Caco-2 (cell line): ENCODE measurements around the gene LMX1A. TPM values are rescaled to one million over a fixed set of nuclear protein-coding genes. Genes with fewer than 3 reads are reported as not detected.

ENCODE experiments used
- BruUV-seq: library from RNA; stranded (reverse); fragments of 400-500 nt; replicated peaks from 2 replicates; lab custom pipeline; 2021; lab: Mats Ljungman, UMichigan
- CTCF ChIA-PET: fragments of 300-600 bp; sonication (Branson Sonifier 250); formaldehyde crosslinking; loops from one replicate; lab custom pipeline; 2022; ENCODE audit warnings: antibody characterized with exemption; lab: Charles Lee
- POLR2A ChIA-PET: fragments of 300-600 bp; sonication (Branson Sonifier 250); formaldehyde crosslinking; loops from one replicate; lab custom pipeline; 2022; ENCODE audit warnings: antibody characterized with exemption; lab: Charles Lee
- DNase-seq, 2 experiments: peaks; one replicate each; pipeline versions ENCODE4 v3.0.0 to v3.0.0-alpha.2; 2020 to 2022
- H3K27me3 ChIP-seq: replicated peaks from 2 replicates; pipeline ENCODE4 v1.6.0; 2011; ENCODE audit warnings: low read length; ENCODE audit not compliant: control insufficient read depth, insufficient read depth
- H3K36me3 ChIP-seq: 2 replicates; pipeline ENCODE4 v1.5.1; 2011; ENCODE audit warnings: low read length; ENCODE audit not compliant: control insufficient read depth, insufficient read depth
- H3K4me1 ChIP-seq: fragments of 250-450 bp; sonication (Bioruptor Pico); 2 replicates; pipeline ENCODE4 v1.5.1; 2020; ENCODE audit warnings: mild to moderate bottlenecking
- H3K4me3 ChIP-seq: 2 replicates; pipeline ENCODE4 v1.5.1; 2011; ENCODE audit warnings: low read depth, mild to moderate bottlenecking, control low read depth, low read length
- H3K9me3 ChIP-seq: fragments of 250-450 bp; sonication (Bioruptor Pico); 2 replicates; pipeline ENCODE4 v1.5.1; 2020; ENCODE audit warnings: mild to moderate bottlenecking, moderate library complexity
- H3K27ac Mint-ChIP-seq: one replicate; pipeline ENCODE4 v1.8.0; 2022; ENCODE audit warnings: mixed read lengths; ENCODE audit not compliant: unreplicated experiment
- H3K27me3 Mint-ChIP-seq: one replicate; pipeline ENCODE4 v1.8.0; 2022; ENCODE audit warnings: mixed read lengths; ENCODE audit not compliant: insufficient read depth, unreplicated experiment
- H3K36me3 Mint-ChIP-seq: one replicate; pipeline ENCODE4 v1.8.0; 2022; ENCODE audit warnings: mild to moderate bottlenecking, mixed read lengths; ENCODE audit not compliant: insufficient read depth, unreplicated experiment
- H3K4me1 Mint-ChIP-seq: one replicate; pipeline ENCODE4 v1.8.0; 2022; ENCODE audit warnings: low read depth, mixed read lengths; ENCODE audit not compliant: unreplicated experiment
- H3K4me3 Mint-ChIP-seq: one replicate; pipeline ENCODE4 v1.8.0; 2022; ENCODE audit warnings: mild to moderate bottlenecking, moderate library complexity, mixed read lengths; ENCODE audit not compliant: unreplicated experiment
- H3K9me3 Mint-ChIP-seq: one replicate; pipeline ENCODE4 v1.8.0; 2022; ENCODE audit warnings: mixed read lengths; ENCODE audit not compliant: unreplicated experiment
- CTCF ChIP-seq, 2 experiments: fragments of 200-600 bp in 1 of 2; IDR thresholded peaks; 1 replicate in 1 of 2; 2 replicates in 1 of 2; pipeline versions ENCODE4 v1.5.1 to v1.8.0; 2011 to 2022; ENCODE audit warnings: antibody characterized with exemption in 1 of 2, control low read depth in 1 of 2, inconsistent platforms in 1 of 2, low read depth in 1 of 2, low read length in 1 of 2, mild to moderate bottlenecking in 1 of 2, moderate library complexity in 1 of 2; ENCODE audit not compliant: insufficient read depth in 1 of 2, severe bottlenecking in 1 of 2, unreplicated experiment in 1 of 2
- intact Hi-C: fragments of 100-400 bp; cut with micrococcal nuclease; formaldehyde crosslinking; loops from one replicate; pipeline ENCODE4 v1.10.0; 2022; ENCODE audit not compliant: unreplicated experiment
- total RNA-seq: library from RNA; stranded (reverse); gene quantifications from 2 replicates; pipeline ENCODE4 v1.2.3, GENCODE V29; 2022

Gene LMX1A
- total RNA-seq, 1 experiment from 2014 or later: not detected

GRCh38 chr1:165169028-165169427 lies 187.5 kb downstream of the LMX1A start:
- H3K4me3 ChIP-seq: no peak overlapping the region
- no peaks in the 10 kb centered on the region for H3K4me1 Mint-ChIP-seq
- no peak overlapping the region for H3K4me3 Mint-ChIP-seq
- BruUV-seq: no TSS peak
- peak overlapping the region; percentile 33 for H3K27ac Mint-ChIP-seq
- intact Hi-C loops: no loop called here
- H3K27me3 Mint-ChIP-seq: peaks cover 3% of the 10 kb centered on the region
- ChIA-PET POLR2A (no interaction called here), CTCF (no interaction called here)
- H3K36me3 ChIP-seq: no peaks in the 10 kb centered on the region
- H3K9me3 ChIP-seq: no peaks in the 10 kb centered on the region
- no peaks in the 10 kb centered on the region for H3K9me3 Mint-ChIP-seq
- no peak for TF ChIP-seq CTCF (IDR thresholded peaks at IDR 0.05; ENCODE audit: insufficient read depth in 1 of 2, low read depth in 1 of 2, low read length in 1 of 2, severe bottlenecking in 1 of 2, unreplicated experiment in 1 of 2)
- DNase-seq: peak in 1 of 2 experiments; percentile 57
- no peaks in the 10 kb centered on the region for H3K4me1 ChIP-seq
- no peaks in the 10 kb centered on the region for H3K27me3 ChIP-seq
- H3K36me3 Mint-ChIP-seq: no peaks in the 10 kb centered on the region

- TF ChIP-seq CTCF (IDR thresholded peaks at IDR 0.05; ENCODE audit: insufficient read depth in 1 of 2, low read depth in 1 of 2, low read length in 1 of 2, severe bottlenecking in 1 of 2, unreplicated experiment in 1 of 2): no peak
- Mint-ChIP-seq H3K27me3 (peaks cover 3% of the 10 kb centered on the region), H3K27ac (no peak overlapping the region), H3K4me3 (no peak overlapping the region), H3K36me3 (no peaks in the 10 kb centered on the region), H3K4me1 (no peaks in the 10 kb centered on the region), H3K9me3 (no peaks in the 10 kb centered on the region)
- no peak for DNase-seq
- Histone ChIP-seq H3K27me3 (no peaks in the 10 kb centered on the region), H3K36me3 (no peaks in the 10 kb centered on the region), H3K4me1 (no peaks in the 10 kb centered on the region), H3K4me3 (no peak overlapping the region), H3K9me3 (no peaks in the 10 kb centered on the region)
- CTCF ChIA-PET: no interaction called here
- no TSS peak for BruUV-seq
- intact Hi-C loops: no loop called here
- POLR2A ChIA-PET: no interaction called here
Measured at GRCh38 chr1:165168467-165168866, 188.0 kb downstream of the LMX1A start.

- CTCF ChIA-PET: no interaction called here
- H3K9me3 ChIP-seq: no peaks in the 10 kb centered on the region
- no peaks in the 10 kb centered on the region for H3K9me3 Mint-ChIP-seq
- no peak for DNase-seq
- no peak overlapping the region for H3K4me3 ChIP-seq
- H3K4me1 Mint-ChIP-seq: no peaks in the 10 kb centered on the region
- no peak overlapping the region for H3K4me3 Mint-ChIP-seq
- BruUV-seq: no TSS peak
- H3K36me3 ChIP-seq: no peaks in the 10 kb centered on the region
- H3K4me1 ChIP-seq: no peaks in the 10 kb centered on the region
- POLR2A ChIA-PET: no interaction called here
- intact Hi-C loops: no loop called here
- no peak for TF ChIP-seq CTCF (IDR thresholded peaks at IDR 0.05; ENCODE audit: insufficient read depth in 1 of 2, low read depth in 1 of 2, low read length in 1 of 2, severe bottlenecking in 1 of 2, unreplicated experiment in 1 of 2)
- H3K36me3 Mint-ChIP-seq: no peaks in the 10 kb centered on the region
- H3K27ac Mint-ChIP-seq: no peak overlapping the region
- H3K27me3 ChIP-seq: no peaks in the 10 kb centered on the region
- H3K27me3 Mint-ChIP-seq: peaks cover 4% of the 10 kb centered on the region
Measured at GRCh38 chr1:165162671-165163241, 193.8 kb downstream of the LMX1A start.
